ENCODE data around the gene RCSD1.
A peak's percentile ranks its signal among the peaks of the same experiment; 100 is the strongest.

RCSD1 gene

DNA sequence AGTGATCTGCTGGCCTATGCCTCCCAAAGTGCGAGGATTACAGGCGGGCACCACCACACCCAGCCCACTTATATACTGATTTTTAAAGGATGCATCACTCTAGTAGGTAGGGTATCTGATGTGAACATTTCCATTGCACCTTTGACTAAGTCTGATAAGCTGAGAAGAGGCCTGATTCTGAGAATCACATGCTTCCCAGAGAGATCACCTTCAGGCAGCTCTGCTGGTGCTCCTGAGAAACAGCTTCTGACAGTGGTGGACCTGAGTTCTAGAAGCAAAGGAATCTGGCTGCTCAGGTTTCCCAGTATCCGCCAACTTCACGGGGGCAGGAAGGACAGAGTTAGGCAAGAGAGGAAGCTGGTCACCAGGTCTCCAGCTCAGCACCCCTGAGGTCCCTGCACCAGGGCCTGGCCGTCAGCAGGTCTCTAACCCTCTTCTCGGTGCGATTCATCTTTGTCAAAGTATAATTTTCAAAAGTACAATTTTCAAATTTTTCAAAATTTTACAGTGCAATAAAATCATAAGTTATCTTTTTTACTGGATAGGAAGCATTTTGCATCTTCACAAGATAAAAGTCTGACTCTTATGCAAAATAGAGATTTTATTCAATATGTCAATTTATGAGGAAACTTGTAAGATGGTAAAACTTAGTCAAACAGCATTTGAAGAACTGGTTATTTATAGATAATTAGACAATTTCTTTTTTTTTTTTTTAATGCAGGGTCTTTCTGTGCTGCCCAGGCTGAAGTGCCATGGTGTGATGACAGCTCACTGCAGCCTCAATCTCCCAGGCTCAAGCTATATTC is 65.9 kb downstream of the RCSD1 start:
- no peak for DNase-seq

DNA sequence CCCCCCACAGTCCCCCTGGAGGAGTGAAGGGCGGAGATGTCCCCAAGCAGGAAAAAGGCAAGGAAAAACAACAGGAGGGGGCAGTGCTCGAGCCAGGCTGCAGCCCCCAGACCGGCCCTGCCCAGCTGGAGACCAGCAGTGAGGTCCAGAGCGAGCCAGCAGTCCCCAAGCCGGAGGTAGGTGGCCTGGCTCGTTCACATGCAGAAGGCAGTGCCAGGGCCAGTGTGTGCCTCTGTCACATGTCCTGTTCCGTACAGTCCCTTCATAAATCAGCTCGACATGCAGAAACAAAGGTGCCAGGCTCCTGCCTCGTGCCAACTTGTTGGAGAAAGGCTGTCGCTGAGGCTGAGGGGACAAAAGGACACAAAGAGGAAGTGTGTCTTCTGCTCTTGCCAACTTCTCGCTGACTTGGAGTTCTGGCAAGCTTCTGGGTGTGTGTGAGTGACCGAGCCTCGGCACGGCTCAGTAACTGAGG is 67.7 kb downstream of the RCSD1 start:
- no peak for DNase-seq

DNA sequence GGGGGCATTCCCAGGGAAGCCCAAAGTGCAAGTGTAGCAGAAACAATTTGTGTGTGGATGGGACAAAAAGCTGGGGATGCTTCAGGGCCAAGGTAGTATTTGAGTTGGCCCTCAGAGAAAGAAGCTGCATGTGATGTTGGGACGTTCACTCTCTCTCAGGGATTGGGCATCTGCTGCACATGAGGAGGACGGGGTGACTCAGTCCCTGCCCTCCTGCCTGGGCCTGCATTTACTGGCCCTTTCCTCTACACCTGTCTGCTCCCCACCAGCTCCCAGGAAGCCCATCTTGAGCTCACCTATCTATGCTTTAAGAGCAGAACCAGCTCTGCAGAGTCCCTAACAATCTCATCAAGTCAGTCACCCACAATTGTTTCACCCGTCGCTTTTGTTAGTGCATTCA is 68.3 kb downstream of the RCSD1 start:
- no peak for DNase-seq

DNA sequence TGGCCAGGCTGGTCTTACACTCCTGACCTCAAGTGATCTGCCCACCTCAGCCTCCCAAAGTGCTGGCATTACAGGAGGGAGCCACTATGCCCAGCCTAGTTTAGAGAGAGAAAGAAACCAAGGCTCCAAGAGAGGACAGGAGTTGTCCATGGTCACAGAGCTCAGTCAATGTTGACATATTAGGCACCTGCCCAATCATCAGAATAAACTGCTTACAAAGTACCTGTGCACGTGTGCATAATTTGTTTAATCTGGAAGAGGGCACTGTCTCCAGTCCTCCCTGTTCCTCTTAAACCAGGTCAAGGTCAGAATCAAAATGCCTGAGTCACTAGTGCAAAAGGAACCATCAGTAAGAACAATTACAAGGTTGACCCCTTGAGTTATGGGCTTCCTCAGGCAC is 71.5 kb downstream of the RCSD1 start:
- no peak for DNase-seq

DNA sequence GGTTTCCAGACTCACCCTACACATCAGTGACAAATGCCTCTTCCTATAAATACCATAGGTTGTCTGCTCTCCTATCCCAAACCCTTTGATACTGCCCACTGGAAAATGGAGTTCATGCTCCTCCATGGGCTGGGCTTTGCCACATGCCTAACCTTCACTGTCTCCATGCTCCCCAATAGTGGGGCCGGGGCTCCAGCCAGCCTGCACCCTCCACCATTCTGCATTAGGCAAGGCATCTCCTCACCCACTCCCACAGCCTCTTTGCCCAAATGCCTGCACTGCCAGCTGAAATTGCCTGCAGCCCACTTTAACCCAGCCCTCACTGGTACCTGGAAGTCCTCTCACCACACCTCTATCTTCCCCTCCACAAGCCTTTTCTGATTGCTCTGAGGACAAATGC is 73.5 kb downstream of the RCSD1 start:
- DNase-seq = no peak

DNA sequence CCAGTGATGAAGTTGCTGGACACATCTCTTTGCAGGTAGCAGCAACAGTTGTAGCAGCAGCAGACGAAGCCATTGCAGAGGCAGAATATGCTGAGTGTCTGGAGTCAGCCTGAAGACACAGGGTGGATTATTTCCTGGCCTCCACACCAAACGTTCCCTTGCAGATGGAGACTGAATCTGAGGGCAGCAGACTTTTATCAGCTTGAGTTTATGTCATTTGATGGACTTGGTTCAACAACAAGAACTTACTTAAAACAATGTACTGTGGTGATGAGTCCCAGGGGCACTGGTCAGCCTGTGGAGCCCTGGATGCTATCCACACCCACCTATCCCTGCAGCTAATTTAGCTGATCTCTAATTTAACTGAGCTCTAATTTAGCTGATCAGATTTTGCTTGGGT is 74.7 kb downstream of the RCSD1 start:
- no peak for DNase-seq

DNA sequence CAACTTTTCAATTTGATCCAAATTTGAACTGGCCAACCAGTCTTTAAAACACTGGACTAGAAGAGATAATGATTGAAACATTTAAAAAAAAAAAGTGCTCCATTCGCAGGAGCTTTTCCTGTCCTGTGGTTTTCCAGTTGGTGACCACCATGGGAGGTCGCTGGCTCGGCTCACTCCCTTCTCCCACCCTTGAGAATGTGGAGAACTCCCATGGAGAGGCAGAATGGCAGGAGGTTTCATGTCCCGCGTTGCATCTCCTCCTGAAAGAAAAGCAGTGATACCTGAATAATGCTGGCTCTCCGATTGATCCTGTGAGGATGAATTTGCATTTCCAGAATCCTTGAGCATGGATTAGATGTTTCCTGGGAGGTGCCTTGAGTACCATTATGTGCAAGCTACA is 75.2 kb downstream of the RCSD1 start:
- DNase-seq = no peak

DNA sequence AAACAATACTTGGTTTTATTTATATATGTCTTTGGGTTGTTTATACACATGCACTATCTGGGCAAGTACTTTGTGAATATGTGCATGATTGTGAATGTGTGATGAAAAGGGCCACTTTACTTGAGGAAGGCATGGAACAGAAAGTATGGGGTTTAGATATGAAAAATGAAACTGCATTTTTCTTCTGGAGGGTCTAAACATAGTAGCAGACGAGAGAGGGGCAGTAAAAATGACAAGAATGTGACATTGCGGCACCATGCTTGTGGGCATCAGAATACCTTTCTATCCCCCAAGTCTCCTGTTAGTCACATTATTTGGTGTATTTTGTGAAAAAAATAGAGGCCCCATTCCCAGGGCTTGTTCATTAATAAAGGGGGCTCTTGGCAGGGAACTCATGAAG is 76.3 kb downstream of the RCSD1 start:
- no peak for DNase-seq

DNA sequence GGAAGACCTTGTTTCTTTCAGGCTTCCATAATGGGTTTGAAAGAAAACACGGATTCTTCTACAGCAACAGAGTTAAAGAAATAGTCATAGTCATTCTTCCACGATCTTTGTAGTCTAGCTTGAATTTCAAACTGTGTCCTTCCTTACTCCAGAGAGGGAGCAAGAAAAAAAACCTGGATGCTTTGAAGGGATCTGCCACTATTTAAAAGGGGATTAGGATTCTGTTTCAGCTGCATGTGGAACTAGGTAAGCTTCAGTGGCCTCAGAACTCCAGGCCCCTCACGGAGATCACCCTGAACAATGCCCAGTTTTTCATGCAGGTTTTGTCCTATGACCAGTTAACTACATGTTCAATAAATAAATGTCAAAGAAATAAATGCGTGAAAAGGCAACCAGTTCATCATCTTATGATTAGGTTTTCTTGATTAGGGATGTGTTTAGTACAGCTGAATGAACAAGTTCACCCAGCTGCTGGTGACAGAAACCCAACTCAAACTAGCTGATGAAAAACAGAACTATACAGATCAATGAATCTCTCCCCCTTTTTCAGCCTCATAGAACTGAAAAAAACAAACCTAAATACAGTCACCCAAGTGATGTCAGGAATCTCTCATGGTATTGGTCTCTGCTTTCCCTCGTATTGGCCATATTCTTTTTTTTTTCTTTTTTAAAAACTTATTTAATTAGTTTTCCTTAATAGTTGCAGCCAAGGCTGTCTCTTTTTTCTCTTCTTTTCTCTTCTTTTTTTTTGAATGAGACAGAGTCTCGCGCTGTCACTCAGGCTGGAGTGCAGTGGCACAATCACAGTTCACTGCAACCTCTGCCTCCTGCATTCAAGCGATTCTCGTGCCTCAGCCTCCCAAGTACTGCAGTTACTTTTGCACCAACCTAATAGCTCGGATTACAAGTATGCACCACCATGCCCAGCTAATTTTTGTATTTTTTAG is 77.2 kb downstream of the RCSD1 start:
- DNase-seq = no peak

DNA sequence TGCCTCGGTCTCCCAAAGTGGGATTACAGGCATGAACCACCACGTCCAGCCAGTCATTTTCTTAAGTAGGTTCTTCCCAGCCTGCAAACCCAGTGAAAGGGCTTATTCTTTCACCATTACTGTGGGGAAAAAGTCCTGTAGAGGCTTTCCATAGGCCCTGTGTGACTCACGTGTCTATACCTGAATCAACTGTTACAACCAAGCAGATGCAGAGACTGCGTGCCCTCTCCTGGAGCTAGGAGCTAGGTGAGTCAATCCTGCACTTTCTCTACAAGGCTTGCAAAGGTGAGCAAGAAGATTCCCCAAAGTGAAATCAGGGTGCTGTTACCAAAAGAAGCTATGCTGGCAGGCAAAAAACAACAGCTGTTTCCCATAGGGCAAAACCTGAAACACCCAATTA is 77.9 kb downstream of the RCSD1 start:
- no peak for DNase-seq

DNA sequence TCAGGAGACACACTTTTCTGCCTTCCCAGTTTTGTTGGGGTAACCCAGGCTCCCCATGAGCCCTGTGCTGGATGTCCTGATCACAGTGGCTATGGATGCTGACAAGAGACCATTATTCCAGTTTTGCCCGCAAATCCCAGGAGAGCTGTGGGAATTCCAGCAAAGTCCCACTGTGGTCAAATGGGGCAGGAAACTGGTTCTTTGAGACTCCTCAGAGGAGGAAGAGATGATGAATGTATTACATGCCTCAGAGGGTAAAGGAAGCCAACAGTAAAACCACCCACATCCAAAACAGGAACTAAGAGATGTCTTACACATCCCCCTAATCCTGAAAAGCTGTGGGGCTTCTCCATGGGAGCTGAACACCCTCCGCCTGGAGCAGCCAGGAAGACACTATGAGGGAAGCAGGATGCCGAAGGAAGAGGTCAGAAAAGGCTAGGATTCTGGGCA is 78.9 kb downstream of the RCSD1 start:
- no peak for DNase-seq

DNA sequence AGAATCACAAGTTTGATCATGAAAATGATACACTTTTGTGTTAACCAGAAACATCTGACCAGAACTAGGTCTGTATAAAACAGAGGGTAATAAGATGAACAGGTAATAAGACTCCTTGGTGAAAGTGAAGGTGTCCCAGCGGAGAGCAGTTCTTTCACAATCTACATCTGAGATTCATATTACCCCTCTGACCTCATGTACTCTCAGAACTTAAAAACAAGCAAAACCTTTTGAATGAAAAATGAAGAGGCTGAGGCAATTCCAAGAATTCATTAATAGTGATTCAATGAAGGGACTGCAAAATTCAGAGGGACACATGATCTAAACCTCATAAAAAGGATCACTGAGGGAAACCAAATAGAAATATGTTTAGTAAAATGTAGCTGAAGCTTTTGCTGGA is 80.8 kb downstream of the RCSD1 start:
- DNase-seq = no peak

DNA sequence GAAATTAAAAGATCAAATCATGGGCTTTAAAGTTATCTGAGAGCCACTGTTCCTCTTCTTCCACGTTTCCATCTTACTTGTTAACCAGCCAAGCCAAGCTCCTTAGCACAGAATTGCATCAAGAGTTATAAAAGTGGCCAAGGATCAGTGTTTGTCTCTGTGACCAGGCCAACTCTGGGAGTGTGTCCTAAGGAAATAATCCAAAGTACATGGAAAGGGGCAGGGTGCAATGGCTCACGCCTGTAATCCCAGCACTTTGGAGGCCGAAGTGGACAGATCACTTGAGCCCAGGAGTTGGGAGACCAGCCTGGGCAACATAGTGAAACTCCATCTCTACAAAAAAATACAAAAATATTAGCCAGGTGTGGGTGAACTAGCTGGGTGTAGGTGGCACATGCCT is 81.8 kb downstream of the RCSD1 start:
- no peak for DNase-seq

DNA sequence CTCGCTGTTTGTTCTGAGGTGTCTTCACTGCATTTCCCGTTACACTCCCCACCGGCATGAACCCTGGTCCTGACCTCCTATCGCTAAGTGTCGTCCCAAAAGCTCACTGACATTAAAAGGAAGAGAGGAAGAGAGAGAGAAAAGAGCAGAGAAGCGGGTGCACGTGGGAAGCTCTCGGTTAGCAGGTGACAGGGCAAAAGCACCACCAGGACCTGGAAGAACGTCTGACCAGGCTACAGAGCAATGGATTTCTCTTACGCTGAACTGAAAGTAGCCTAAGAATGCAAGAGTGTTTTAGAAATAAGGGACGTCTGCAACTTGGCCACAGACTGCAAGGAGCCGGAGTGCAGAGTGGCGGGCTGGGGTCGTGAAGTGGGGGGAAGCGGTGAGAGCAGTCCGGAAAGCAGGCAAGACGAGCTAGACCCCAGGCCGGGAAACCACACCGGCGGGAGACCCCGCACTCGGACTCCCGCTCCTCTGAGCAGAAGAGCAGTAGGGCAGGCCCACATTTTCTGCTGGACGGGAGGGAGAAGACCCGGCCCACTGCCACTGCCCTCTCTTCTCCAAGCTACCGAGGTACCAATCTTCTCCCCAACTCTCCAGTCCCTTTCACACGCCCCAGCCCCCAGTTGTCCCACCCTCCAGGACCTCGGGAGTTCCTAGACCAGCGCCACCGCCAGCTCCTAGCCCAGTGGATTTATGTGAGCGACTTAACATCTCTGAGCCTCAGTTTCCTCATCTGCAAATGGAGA is 83.5 kb downstream of the RCSD1 start:
- DNase-seq = no peak

DNA sequence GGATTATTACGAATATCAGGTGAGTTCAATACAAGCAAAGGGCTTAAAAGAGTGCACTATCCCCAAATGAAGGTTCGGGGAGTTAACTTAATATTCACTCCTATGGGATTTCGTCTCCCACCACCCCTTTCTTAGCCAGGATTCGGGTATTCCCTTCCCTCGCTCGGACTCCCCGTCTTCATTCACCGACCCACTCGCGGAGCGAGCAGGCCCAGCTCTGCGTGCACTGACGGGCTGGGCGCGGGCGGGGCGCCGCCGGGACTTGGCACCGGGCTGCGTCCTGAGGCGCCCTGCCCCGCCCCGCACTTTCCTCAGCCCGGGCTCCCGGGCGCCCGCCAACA is 84.0 kb downstream of the RCSD1 start:
- no peak for DNase-seq

DNA sequence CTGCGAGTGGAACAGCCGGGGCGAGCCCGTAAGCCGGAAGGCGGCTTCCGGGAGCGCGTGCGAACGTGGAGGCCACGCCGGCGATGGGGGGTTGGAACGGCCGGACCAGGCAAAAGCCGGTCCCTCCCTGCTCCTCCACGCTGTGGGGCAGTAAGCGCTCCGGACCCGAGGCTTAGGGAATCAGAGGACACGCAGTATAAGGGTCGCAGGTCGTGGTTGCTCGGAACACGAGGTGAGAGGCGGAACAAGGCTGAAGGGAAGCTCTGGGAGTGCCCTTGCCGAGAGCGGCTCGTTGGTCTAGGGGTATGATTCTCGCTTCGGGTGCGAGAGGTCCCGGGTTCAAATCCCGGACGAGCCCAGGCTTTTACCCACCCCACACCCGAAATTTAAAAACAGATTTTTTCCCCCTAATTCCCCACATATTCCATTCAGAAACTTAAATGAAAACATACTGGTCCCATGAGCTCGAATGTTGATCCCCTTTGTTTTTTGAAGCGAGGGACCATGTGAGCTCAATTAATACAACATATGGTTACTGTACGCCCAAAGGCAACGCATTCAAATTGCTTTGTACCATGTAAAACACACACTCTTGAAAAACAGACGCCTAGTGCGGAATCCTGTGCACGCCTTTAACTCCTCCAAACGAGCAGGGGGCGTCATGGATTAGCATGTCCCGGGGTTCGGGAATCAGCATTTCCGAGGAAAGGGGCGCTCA is 84.6 kb downstream of the RCSD1 start:
- DNase-seq = peak; percentile 79

DNA sequence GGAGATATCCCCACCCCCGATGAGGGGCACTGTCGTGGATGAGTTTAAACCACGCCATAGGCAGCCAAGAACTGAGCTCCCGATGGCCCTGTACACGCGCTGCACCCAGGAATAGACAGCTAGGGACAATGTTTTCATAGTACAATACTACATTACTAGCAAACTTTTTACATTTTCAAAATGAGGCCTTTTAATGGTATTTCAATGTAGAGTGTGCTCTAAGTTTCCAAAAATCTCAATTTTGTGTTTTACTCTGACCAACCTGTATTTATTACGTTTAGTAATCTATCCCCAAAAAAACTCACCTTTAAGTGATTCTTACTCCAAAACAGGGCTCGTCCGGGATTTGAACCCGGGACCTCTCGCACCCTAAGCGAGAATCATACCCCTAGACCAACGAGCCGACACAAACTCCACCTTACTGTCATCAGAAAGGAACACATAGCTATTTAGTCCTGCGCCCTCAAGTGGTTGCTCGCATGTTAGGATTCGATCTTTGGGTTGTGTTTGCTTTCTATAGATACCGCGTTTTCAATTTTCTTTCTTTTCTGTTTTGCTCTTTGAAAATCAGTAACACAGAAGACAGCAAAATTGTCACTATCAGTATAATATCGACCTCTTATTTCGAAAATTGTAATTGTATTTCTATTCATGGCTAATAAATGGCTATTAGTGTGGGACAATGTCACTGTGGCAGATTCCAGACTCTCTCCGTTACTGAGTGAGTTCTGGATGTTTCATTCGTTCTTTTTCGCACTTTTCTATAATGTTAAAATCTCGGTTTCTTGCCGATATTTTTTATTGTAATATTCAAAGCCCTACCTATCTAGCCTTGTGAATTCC is 85.3 kb downstream of the RCSD1 start:
- peak; percentile 67 for DNase-seq

DNA sequence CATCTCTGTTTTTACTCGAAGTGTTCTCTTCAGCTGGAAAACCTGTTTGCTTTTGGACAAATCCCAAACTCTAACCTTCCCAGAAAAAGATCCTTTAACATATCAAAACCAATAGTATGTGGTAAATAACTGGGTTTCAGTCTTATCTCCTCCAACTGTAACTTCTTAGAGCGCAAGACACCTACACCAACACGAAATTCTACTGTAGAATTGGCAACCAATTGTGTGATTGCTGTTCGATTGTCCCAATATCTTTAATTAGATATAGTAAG is 85.9 kb downstream of the RCSD1 start:
- no peak for DNase-seq

DNA sequence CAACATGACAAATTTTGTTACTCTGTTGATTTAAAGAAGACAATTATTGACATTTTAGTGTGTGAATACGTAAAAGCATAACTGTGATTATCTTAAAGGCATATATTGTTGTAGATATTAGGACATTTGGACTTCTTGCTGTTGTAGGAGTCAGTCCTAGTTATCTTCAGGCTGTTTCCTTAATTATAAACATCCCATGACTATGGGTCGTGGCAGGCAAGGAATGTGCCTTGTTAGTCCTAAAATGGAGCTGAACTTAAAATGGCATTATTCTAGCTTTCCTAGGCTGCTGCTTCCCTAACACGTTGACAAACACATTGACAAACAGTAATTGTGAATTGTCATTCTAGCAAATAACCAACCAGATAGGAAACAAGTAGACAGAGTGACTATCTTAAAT is 87.3 kb downstream of the RCSD1 start:
- no peak for DNase-seq

DNA sequence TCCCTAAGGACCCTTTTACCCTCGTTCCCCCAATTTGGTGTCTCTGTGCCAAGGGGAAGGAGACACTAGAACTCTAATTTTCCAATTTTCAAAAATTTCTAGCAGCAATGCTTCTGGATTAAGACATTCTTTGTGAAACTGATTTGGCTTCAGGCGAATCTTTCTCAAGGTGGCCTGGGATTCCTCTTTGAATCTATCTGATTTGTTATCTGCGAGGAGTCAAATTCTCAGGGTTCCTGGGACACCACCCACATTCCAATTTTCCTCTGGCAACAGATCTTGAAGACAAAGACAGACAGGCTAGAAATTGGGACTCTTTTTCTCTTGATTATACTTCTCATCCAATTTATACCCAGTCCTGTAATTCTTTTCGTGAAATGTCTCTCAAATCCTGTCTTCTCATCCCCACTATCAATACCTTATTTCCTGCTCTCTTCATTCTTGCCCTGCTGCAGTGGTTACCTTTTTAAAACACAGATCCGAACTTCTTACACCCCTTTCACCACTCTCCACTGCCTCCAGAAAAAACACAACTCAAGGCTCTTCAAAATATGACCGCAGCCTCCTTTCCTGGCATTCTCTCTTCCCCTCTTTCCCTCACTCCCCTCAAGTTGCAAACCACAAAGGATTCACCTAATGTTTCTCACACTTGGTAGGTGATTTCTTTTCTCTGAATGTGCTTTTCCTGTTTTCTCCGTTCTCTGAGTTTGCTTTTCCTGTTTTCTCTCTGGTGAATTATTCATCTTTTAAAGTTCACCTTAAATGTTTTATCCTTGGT is 89.1 kb downstream of the RCSD1 start:
- no peak for DNase-seq
